IMR-90 (cell line): ENCODE data around the gene MRPL28.

ENCODE experiments used
- CTCF ChIP-seq: conservative IDR thresholded peaks from 2 replicates; pipeline ENCODE4 v1.5.1; 2012; ENCODE audit warnings: mild to moderate bottlenecking, low read depth, low read length, improper control_type of control experiment
- FOS ChIP-seq: fragments of 150-350 bp; IDR thresholded peaks from 2 replicates; pipeline ENCODE4 v1.6.1; 2016; ENCODE audit warnings: low read depth, low read length
- NFE2L2 ChIP-seq: fragments of 150-350 bp; IDR thresholded peaks from 2 replicates; pipeline ENCODE4 v1.6.1; 2016; ENCODE audit warnings: low read depth, mild to moderate bottlenecking, low read length

- TF ChIP-seq NFE2L2: no peak
- no peak for TF ChIP-seq CTCF
- no peak for TF ChIP-seq FOS
These were observed 2.8 kb upstream of the MRPL28 start for GRCh38 chr16:373020-373598.
